D721Med (cell line): ENCODE measurements around the gene AQP3.

Source experiments
- DNase-seq: peaks from one replicate; pipeline ENCODE4 v3.0.0; 2011; ENCODE audit warnings: low spot score; ENCODE audit not compliant: insufficient read length
- FAIRE-seq: peaks from 2 replicates; lab custom pipeline; 2011; peaks lifted over from hg19 to GRCh38; lab: Jason Lieb, UNC
- TF ChIP-seq, protein P1 (sequence below): IDR thresholded peaks from 2 replicates; pipeline ENCODE4 v1.5.1; 2012; ENCODE audit warnings: mild to moderate bottlenecking, control low read depth; ENCODE audit not compliant: insufficient read depth; ENCODE audit errors: missing control alignments

Gene AQP3

DNA sequence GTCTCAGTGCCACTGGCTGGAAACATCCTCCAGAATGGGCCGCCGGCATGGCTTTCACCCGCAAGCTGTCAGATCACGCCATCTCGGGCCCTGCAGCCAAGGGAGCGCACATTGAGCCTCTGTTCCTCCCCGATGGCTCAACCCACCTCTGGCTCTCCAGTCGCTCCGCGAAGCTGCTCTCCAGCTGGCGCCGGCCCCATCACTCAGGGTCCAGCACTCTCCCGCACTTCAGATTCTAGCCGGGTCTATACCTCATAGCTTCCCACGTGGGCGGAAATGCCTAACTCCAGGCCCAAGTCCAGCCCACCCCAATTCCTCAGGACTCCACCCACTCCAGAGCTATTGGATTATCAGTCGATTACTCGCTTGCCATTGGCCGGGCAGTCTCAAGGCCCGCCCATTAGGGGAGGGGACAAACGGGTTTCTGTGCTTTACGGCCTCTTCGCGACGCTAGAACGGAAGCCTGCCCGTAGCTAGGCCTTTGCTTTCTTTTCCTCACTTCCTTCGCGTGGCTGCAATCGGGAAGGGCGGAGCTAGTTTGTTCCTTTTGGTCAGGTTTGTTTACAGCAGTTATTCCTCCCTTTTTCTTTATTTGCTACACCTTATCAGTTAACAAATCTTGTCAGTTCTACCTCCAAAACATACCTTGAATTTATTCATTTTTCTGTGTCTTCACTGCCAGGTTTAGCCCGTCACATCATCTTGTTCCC lies 26.4 kb upstream of the AQP3 start, which contains the start of gene NOL6:
Gene NOL6, minus strand, starts transcription at position 282 of the 710 bp plus-strand sequence. Its CDS starts 82 bp downstream, at position 200.
- TF ChIP-seq, protein P1, sequence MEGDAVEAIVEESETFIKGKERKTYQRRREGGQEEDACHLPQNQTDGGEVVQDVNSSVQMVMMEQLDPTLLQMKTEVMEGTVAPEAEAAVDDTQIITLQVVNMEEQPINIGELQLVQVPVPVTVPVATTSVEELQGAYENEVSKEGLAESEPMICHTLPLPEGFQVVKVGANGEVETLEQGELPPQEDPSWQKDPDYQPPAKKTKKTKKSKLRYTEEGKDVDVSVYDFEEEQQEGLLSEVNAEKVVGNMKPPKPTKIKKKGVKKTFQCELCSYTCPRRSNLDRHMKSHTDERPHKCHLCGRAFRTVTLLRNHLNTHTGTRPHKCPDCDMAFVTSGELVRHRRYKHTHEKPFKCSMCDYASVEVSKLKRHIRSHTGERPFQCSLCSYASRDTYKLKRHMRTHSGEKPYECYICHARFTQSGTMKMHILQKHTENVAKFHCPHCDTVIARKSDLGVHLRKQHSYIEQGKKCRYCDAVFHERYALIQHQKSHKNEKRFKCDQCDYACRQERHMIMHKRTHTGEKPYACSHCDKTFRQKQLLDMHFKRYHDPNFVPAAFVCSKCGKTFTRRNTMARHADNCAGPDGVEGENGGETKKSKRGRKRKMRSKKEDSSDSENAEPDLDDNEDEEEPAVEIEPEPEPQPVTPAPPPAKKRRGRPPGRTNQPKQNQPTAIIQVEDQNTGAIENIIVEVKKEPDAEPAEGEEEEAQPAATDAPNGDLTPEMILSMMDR = no peak
- peak; percentile 44 for FAIRE-seq
- peak; percentile 98 for DNase-seq

DNA sequence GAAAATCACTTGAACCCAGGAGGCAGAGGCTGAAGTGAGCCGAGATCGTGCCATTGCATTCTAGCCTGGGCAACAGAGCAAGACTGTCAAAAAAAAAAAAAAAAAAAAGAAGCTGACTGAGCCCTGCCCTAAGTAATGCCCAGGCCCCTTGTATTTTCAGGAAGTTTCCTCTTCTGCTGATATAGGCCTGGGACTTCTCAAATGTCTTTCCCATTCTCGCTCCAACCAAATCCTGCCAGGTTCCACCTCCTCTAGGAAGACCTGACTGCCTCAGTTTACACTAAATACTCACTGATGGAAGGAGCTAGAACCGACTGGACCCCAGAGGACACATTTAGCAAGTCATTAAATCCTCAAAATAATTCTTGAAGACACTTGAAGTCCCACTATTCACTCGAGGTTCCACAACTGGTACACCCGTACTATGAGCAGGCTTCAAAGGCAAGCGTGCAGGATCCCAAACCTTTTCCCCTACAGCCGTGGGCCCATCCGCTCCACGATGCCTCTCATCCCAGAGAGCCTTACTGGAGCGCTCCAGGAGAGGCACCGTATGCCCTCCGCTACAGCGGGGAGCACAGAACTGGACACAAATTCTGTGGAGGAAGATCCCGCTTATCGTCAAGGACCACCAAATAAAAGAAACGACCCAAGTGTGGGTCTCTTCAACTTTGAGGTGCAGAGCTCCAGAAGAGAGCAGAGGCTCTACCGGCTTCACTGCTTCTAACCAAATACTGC lies 25.7 kb upstream of the AQP3 start:
- FAIRE-seq (no peak), DNase-seq (no peak)
- TF ChIP-seq, protein P1 = no peak

DNA sequence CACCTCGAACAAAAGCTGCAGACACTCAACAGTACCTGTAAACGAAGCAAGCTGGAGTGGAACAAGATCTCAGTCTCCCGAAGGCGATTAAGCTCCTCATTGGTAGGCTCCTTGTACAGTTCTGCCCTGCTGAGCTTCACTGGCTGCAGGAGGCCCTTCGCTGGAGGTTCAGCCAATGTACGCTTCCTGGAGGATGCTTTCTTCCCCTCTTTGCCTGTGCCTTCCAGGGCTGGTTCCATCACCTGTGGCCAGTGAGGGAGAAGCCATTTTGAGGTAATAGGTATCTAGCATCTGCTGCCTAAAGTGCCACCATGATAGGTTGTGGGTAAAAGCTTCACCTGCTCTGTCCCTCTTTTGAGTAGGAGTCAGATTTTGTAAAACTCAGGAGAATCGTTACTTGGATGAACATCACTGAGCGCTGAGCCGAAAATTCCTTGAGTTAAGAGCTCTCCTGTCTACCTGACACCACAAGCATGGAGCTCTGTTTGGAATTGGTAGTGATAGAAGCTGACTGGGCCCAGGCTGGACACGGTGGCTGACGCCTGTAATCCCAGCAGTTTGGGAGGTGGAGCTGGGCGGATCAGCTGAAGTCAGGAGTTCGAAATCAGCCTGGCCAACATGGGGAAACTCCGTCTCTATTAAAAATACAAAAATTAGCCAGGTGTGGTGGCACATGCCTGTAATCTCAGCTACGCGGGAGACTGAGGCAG lies 24.9 kb upstream of the AQP3 start:
- TF ChIP-seq, protein P1 = no peak
- DNase-seq (no peak), FAIRE-seq (no peak)

DNA sequence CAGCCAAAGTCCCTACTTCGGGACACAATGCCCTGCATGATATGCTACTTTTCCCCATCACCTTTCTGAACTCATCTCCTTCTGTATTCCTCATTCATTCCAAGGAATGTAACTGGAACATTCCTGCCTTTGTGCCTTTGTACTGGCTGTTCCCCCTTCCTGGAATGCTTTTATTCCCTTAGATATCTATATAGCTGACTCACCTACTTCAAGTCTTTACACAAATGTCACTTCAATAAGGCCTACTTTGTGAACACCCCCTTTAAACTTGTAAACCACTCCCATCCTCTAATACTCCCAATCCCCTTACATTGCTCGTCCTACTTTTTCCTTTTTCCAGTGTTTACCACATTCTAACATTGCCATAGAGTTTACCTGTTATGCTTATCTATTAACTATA lies 24.0 kb upstream of the AQP3 start:
- no peak for DNase-seq
- TF ChIP-seq, protein P1 = no peak
- no peak for FAIRE-seq

DNA sequence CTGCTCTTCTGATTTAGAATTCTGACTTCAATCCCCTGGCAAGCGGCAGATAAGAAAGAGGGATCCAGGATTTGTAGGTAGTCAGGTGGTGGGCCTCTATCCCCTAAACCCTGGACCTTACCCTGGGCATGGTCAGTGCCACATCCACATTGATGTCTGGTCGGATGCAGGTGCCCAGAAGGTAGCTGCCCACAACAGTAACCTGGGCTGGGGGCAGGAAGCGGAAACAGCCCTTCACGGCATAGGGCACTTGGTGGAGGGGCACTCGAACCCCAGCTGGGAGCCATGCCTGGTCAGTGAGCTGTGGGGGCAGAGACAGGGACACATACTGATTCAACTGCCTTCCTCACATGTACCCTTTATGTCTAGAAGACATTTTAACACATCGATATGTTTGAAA lies 22.5 kb upstream of the AQP3 start:
- TF ChIP-seq, protein P1 = no peak
- DNase-seq = no peak
- no peak for FAIRE-seq

DNA sequence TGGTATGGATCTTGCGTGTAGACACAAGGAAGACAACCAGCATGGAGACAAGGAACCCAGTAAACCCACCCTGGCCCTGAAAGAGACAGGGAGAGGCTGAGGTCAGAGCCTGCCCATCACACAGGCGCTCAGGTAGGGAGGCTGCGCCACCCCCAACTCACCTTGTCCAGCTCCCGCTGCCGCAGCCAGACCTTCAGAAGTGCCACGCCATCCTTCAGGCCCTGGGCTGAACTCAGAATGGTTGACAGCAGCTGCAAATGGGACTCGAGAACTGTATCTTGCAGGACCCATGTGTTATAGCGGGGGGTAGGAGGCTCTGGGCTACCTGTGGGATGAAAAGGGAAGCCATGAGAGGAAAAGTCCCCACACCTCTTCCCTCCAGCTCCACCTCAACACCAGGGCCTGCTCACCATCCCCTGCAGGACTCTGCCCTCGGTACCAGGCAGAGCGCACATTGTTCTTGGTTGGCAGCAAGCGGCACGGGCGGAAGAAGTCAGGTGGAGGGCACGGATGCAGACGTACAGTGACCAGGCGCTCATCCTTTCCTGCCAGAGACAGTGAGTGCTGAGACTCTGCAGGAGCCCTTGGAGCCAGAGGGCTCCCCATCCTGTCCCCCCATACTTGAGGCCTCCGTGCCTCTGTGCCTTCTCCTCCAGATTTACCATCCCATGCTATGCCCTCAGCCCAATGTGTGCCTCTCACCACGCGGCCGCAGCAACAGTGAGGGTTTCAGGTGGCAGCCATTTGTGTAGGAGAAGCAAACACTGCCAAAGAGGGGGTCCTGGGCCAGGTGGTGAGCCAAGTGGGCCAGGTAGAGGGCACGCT lies 21.6 kb upstream of the AQP3 start:
- no peak for DNase-seq
- TF ChIP-seq, protein P1 = no peak
- no peak for FAIRE-seq
